WTC11 (cell line): Measurements from ENCODE around the gene HELZ. TPM values are rescaled to one million over a fixed set of nuclear protein-coding genes. Genes with fewer than 3 reads are reported as not detected.

Experiments used
- ATAC-seq: fragments of 200-7000 bp; cut with Tn5 transposase; 2 replicates; pipeline ENCODE4 v1.10.0; 2021; ENCODE audit warnings: mild to moderate bottlenecking, moderate library complexity
- CTCF ChIA-PET: fragments of 300-600 bp; sonication (Branson Sonifier 250); formaldehyde crosslinking; loops from one replicate; lab custom pipeline; 2021; ENCODE audit warnings: antibody characterized with exemption; lab: Charles Lee
- POLR2A ChIA-PET: fragments of 350-600 bp; sonication (Branson Sonifier 250); formaldehyde crosslinking; loops from one replicate; lab custom pipeline; 2021; ENCODE audit warnings: antibody characterized with exemption; lab: Charles Lee
- DNase-seq: peaks from one replicate; pipeline ENCODE4 v3.0.0; 2021; ENCODE audit warnings: low spot score
- H3K27ac Mint-ChIP-seq: 2 replicates; pipeline ENCODE4 v1.8.0; 2021; ENCODE audit warnings: mixed read lengths
- H3K27me3 Mint-ChIP-seq: 2 replicates; pipeline ENCODE4 v1.8.0; 2021; ENCODE audit warnings: low read depth, mild to moderate bottlenecking, moderate library complexity, mixed read lengths
- H3K36me3 Mint-ChIP-seq: 2 replicates; pipeline ENCODE4 v1.8.0; 2021; ENCODE audit warnings: mixed read lengths
- H3K4me1 Mint-ChIP-seq: 2 replicates; pipeline ENCODE4 v1.8.0; 2022; ENCODE audit warnings: mixed read lengths
- H3K4me3 Mint-ChIP-seq: 2 replicates; pipeline ENCODE4 v1.8.0; 2021; ENCODE audit warnings: mild to moderate bottlenecking, moderate library complexity, mixed read lengths
- H3K9me3 Mint-ChIP-seq: 2 replicates; pipeline ENCODE4 v1.8.0; 2021; ENCODE audit warnings: mixed read lengths
- ATF1 ChIP-seq: sonication (generic); formaldehyde crosslinking; IDR thresholded peaks from 2 replicates; pipeline ENCODE4 v1.8.1; 2023; ENCODE audit warnings: mild to moderate bottlenecking, moderate library complexity, missing genetic modification reagents
- ATF2 ChIP-seq: sonication (generic); formaldehyde crosslinking; IDR thresholded peaks from 2 replicates; pipeline ENCODE4 v1.8.1; 2022; ENCODE audit warnings: low read depth, missing genetic modification reagents, borderline replicate concordance
- CREB1 ChIP-seq: sonication (generic); formaldehyde crosslinking; IDR thresholded peaks from 2 replicates; pipeline ENCODE4 v1.8.0; 2023; ENCODE audit warnings: mild to moderate bottlenecking, missing genetic modification reagents
- ERG ChIP-seq: fragments of 250-450 bp; sonication (Bioruptor Pico); IDR thresholded peaks from 2 replicates; pipeline ENCODE4 v1.8.0; 2021; ENCODE audit warnings: mild to moderate bottlenecking
- HMGXB4 ChIP-seq: sonication (generic); formaldehyde crosslinking; IDR thresholded peaks from 2 replicates; pipeline ENCODE4 v1.8.1; 2023; ENCODE audit warnings: mild to moderate bottlenecking, moderate library complexity, missing genetic modification reagents
- KAT7 ChIP-seq: sonication (generic); formaldehyde crosslinking; IDR thresholded peaks from 2 replicates; pipeline ENCODE4 v1.8.1; 2023; ENCODE audit warnings: missing genetic modification reagents, mild to moderate bottlenecking, borderline replicate concordance
- MXD4 ChIP-seq: fragments of 250-450 bp; sonication (Bioruptor Pico); IDR thresholded peaks from 2 replicates; pipeline ENCODE4 v1.8.0; 2021; ENCODE audit warnings: mild to moderate bottlenecking, moderate library complexity, borderline replicate concordance
- PREB ChIP-seq: sonication (generic); formaldehyde crosslinking; IDR thresholded peaks from 2 replicates; pipeline ENCODE4 v1.8.1; 2022; ENCODE audit warnings: mild to moderate bottlenecking, missing genetic modification reagents, moderate library complexity, borderline replicate concordance
- RELA ChIP-seq: sonication (generic); formaldehyde crosslinking; IDR thresholded peaks from 2 replicates; pipeline ENCODE4 v1.8.1; 2022; ENCODE audit warnings: missing genetic modification reagents, mild to moderate bottlenecking, borderline replicate concordance
- SMAD3 ChIP-seq: sonication (generic); formaldehyde crosslinking; IDR thresholded peaks from 2 replicates; pipeline ENCODE4 v1.8.0; 2022; ENCODE audit warnings: missing genetic modification reagents, mild to moderate bottlenecking, borderline replicate concordance
- SMAD4 ChIP-seq: sonication (generic); formaldehyde crosslinking; IDR thresholded peaks from 2 replicates; pipeline ENCODE4 v1.8.0; 2022; ENCODE audit warnings: mild to moderate bottlenecking, missing genetic modification reagents
- SOX15 ChIP-seq: fragments of 250-450 bp; sonication (Bioruptor Pico); IDR thresholded peaks from 2 replicates; pipeline ENCODE4 v1.9.0; 2021; ENCODE audit warnings: mild to moderate bottlenecking
- TEAD1 ChIP-seq: sonication (generic); formaldehyde crosslinking; IDR thresholded peaks from 2 replicates; pipeline ENCODE4 v1.8.0; 2022; ENCODE audit warnings: mild to moderate bottlenecking, missing genetic modification reagents
- TP53 ChIP-seq: sonication (generic); formaldehyde crosslinking; IDR thresholded peaks from 2 replicates; pipeline ENCODE4 v1.8.1; 2023; ENCODE audit warnings: mild to moderate bottlenecking, missing genetic modification reagents
- ZMAT4 ChIP-seq: fragments of 250-450 bp; sonication (Bioruptor Pico); IDR thresholded peaks from 2 replicates; pipeline ENCODE4 v1.9.0; 2021; ENCODE audit warnings: mild to moderate bottlenecking
- ZNF219 ChIP-seq: sonication (generic); formaldehyde crosslinking; IDR thresholded peaks from 2 replicates; pipeline ENCODE4 v1.8.0; 2023; ENCODE audit warnings: missing genetic modification reagents, mild to moderate bottlenecking, borderline replicate concordance
- ZNF512 ChIP-seq: sonication (generic); formaldehyde crosslinking; IDR thresholded peaks from 2 replicates; pipeline ENCODE4 v1.8.1; 2022; ENCODE audit warnings: missing genetic modification reagents, borderline replicate concordance
- total RNA-seq: library from RNA; stranded (reverse); gene quantifications from 3 replicates; pipeline ENCODE4 v1.2.3, GENCODE V29; 2021

Gene HELZ
- total RNA-seq, 1 experiment from 2014 or later, result 49.1 TPM

- H3K36me3 Mint-ChIP-seq, result no peaks in the 10 kb centered on the region
- ATAC-seq (no peak), DNase-seq (no peak)
- POLR2A ChIA-PET, result interaction anchor here (0.6 kb wide), 1 partner anchor 28 kb away, joined by 3 read pairs; no protein-coding TSS in a partner anchor
- no peak overlapping the region for H3K27ac Mint-ChIP-seq
- CTCF ChIA-PET, result interaction anchor here (1.1 to 3.1 kb wide), 2 partner anchors 11 to 104 kb away, joined by 3 to 25 read pairs; no protein-coding TSS in a partner anchor
- H3K4me3 Mint-ChIP-seq, result no peak overlapping the region
- H3K4me1 Mint-ChIP-seq, result peaks cover 18% of the 10 kb centered on the region
- no peaks in the 10 kb centered on the region for H3K27me3 Mint-ChIP-seq
- no peaks in the 10 kb centered on the region for H3K9me3 Mint-ChIP-seq
- no peak for TF ChIP-seq KAT7 (CRISPR knock-in tag)
- TF ChIP-seq ZNF512 (CRISPR knock-in tag), result no peak
- TF ChIP-seq CREB1, result no peak
- TF ChIP-seq SOX15 (CRISPR knock-in tag), result no peak
- TF ChIP-seq TP53, result no peak
- no peak for TF ChIP-seq ZNF219 (CRISPR knock-in tag)
- no peak for TF ChIP-seq MXD4 (CRISPR knock-in tag)
- no peak for TF ChIP-seq PREB
- no peak for TF ChIP-seq TEAD1 (CRISPR knock-in tag)
- TF ChIP-seq ATF1, result no peak
- TF ChIP-seq SMAD3 (CRISPR knock-in tag), result no peak
Measured at GRCh38 chr17:67262435-67263117, 17.6 kb upstream of the HELZ start.

- ATAC-seq (no peak), DNase-seq (no peak)
- H3K27ac Mint-ChIP-seq, result 0 out of 2 replicates have a peak overlapping the region, but pooled peaks have one; percentile 20
- TF ChIP-seq SMAD4 (CRISPR knock-in tag), result no peak
- H3K27me3 Mint-ChIP-seq, result no peaks in the 10 kb centered on the region
- H3K4me1 Mint-ChIP-seq, result peaks cover 20% of the 10 kb centered on the region
- POLR2A ChIA-PET, result no interaction called here
- peaks cover 11% of the 10 kb centered on the region; the same call in 1 of the 2 replicates for H3K36me3 Mint-ChIP-seq
- CTCF ChIA-PET, result no interaction called here
- no peak overlapping the region for H3K4me3 Mint-ChIP-seq
- peaks cover 11% of the 10 kb centered on the region for H3K9me3 Mint-ChIP-seq
Measured at GRCh38 chr17:67260170-67260987, 15.4 kb upstream of the HELZ start.

- no peak for DNase-seq
- CTCF ChIA-PET, result interaction anchor here (1.1 kb wide), 1 partner anchor 13 kb away, joined by 5 read pairs; no protein-coding TSS in a partner anchor
- Mint-ChIP-seq H3K27me3 (no peaks in the 10 kb centered on the region), H3K4me3 (no peak overlapping the region), H3K36me3 (peaks cover 11% of the 10 kb centered on the region; the same call in 1 of the 2 replicates), H3K9me3 (peaks cover 12% of the 10 kb centered on the region), H3K4me1 (peaks cover 20% of the 10 kb centered on the region), H3K27ac (peak overlapping the region; percentile 47)
- no peak for ATAC-seq
- POLR2A ChIA-PET, result no interaction called here
- TF ChIP-seq HMGXB4 (CRISPR knock-in tag) (no peak), ZMAT4 (CRISPR knock-in tag) (no peak), ERG (CRISPR knock-in tag) (no peak), ATF2 (CRISPR knock-in tag) (no peak), SOX15 (CRISPR knock-in tag) (no peak), RELA (CRISPR knock-in tag) (no peak)
Measured at GRCh38 chr17:67258821-67259468, 13.9 kb upstream of the HELZ start.
